Stimulated activated naive B cell treated with anti-CD40 and anti-IgM and Interleukin-4, amounts not matched to agents 10 μg/mL and 1 μg/mL and 100 μg/mL, for 72 hours (primary cell): ENCODE data around the gene FGFR1OP2.
A peak's percentile ranks its signal among the peaks of the same experiment; 100 is the strongest.

Experiments
- ATAC-seq, 2 donors: fragments of 150-1000 bp; cut with Tn5 transposase; replicated peaks; 2 replicates each; pipeline ENCODE4 v1.10.0; 2021; ENCODE audit warnings: moderate library complexity in 1 of 2
- DNase-seq: peaks from one replicate; pipeline ENCODE4 v3.0.0; 2021
- H3K27ac Mint-ChIP-seq: one replicate; pipeline ENCODE4 v1.8.0; 2022; ENCODE audit warnings: mild to moderate bottlenecking, mixed read lengths
- H3K27me3 Mint-ChIP-seq, 2 donors: one replicate each; pipeline ENCODE4 v1.8.0; 2022; ENCODE audit warnings: mixed read lengths in 2 of 2
- H3K36me3 Mint-ChIP-seq, 2 donors: one replicate each; pipeline ENCODE4 v1.8.0; 2022; ENCODE audit warnings: mixed read lengths in 2 of 2, mild to moderate bottlenecking in 1 of 2
- H3K4me1 Mint-ChIP-seq, 2 donors: one replicate each; pipeline ENCODE4 v1.8.0; 2022; ENCODE audit warnings: mixed read lengths in 2 of 2, mild to moderate bottlenecking in 1 of 2
- H3K4me3 Mint-ChIP-seq, 2 donors: one replicate each; pipeline ENCODE4 v1.8.0; 2022; ENCODE audit warnings: mild to moderate bottlenecking in 2 of 2, mixed read lengths in 2 of 2, moderate library complexity in 1 of 2
- H3K9me3 Mint-ChIP-seq, 2 donors: one replicate each; pipeline ENCODE4 v1.8.0; 2022; ENCODE audit warnings: mixed read lengths in 2 of 2, mild to moderate bottlenecking in 1 of 2

Gene FGFR1OP2

DNA sequence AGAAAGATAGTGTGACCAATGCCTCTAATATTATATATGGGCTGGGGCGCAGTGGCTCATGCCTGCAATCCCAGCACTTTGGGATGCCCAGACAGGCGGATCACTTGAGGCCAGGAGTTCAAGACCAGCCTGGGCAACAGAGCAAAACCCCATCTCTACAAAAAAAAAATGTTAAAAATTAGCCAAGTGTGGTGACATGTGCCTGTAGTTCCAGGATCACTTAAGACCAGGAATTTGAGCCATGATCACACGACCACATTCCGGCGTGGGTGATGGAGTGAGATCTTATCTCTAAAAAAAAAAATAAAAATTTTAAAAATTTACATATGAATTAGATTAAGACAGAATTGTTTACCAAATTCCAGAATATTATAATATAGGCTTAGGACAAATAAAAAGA, 63.9 kb downstream of the FGFR1OP2 start:
- Mint-ChIP-seq H3K4me3 (no peak overlapping the region), H3K9me3 (peaks cover 0 to 6% of the 10 kb centered on the region in 2 donors), H3K4me1 (peaks cover 34 to 44% of the 10 kb centered on the region in 2 donors), H3K27ac (no peak overlapping the region), H3K27me3 (no peaks in the 10 kb centered on the region), H3K36me3 (peaks cover 26 to 35% of the 10 kb centered on the region in 2 donors)
- DNase-seq (no peak), ATAC-seq (no peak)

- H3K27ac Mint-ChIP-seq = no peak overlapping the region
- H3K9me3 Mint-ChIP-seq = peaks cover 0 to under 1% of the 10 kb centered on the region in 2 donors
- DNase-seq (no peak), ATAC-seq (no peak)
- no peak overlapping the region for H3K4me3 Mint-ChIP-seq
- no peaks in the 10 kb centered on the region for H3K27me3 Mint-ChIP-seq
- peaks cover 29 to 42% of the 10 kb centered on the region in 2 donors for H3K4me1 Mint-ChIP-seq
- H3K36me3 Mint-ChIP-seq = peaks cover 17 to 26% of the 10 kb centered on the region in 2 donors
Measured at GRCh38 chr12:27003421-27004381, 65.4 kb downstream of the FGFR1OP2 start.

GRCh38 chr12:27005495-27005894, 67.2 kb downstream of the FGFR1OP2 start:
- Mint-ChIP-seq H3K27ac (no peak overlapping the region), H3K27me3 (no peaks in the 10 kb centered on the region), H3K9me3 (no peaks in the 10 kb centered on the region), H3K36me3 (peaks cover 10 to 22% of the 10 kb centered on the region in 2 donors), H3K4me3 (no peak overlapping the region), H3K4me1 (peaks cover 34 to 46% of the 10 kb centered on the region in 2 donors)
- DNase-seq (no peak), ATAC-seq (no peak)

DNA sequence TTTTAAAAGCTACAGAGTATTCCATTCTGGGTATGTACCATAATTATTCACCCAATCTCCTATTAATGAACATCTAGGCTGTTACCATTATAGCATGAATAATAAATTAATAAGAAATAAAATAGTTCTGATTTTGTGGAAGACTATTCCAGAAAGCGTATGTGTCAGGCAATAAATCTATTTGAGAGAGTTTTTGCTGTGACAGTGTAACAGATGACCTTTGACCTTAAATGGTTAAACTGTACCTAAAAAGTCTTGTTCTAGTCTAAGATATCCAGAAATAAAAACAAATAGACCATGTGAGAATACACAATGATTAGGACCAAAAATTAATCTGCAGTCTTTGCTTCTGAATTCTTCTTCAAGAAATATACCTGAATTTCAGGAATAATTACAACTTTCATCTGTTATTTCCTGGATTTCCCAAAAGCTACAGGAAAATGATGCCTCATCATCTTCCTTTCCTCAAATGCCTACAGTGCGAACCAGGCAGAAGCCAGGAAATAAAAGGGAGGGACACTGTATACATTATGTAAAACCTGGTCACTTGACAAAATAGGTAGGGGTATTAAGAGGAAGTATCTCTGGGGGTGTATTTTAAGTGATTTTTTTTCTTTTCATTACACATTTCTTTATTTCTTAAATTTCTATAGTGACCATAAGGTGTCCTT, 68.7 kb downstream of the FGFR1OP2 start:
- H3K36me3 Mint-ChIP-seq = peaks cover 5 to 21% of the 10 kb centered on the region in 2 donors
- ATAC-seq = no peak
- peaks cover 31 to 44% of the 10 kb centered on the region in 2 donors for H3K4me1 Mint-ChIP-seq
- no peaks in the 10 kb centered on the region for H3K27me3 Mint-ChIP-seq
- no peak overlapping the region for H3K27ac Mint-ChIP-seq
- no peaks in the 10 kb centered on the region for H3K9me3 Mint-ChIP-seq
- no peak for DNase-seq
- no peak overlapping the region for H3K4me3 Mint-ChIP-seq

GRCh38 chr12:27008081-27008480, 69.8 kb downstream of the FGFR1OP2 start:
- Mint-ChIP-seq H3K36me3 (peaks cover 3 to 19% of the 10 kb centered on the region in 2 donors), H3K27ac (no peak overlapping the region), H3K4me1 (peaks cover 30 to 49% of the 10 kb centered on the region in 2 donors), H3K27me3 (no peaks in the 10 kb centered on the region), H3K4me3 (no peak overlapping the region), H3K9me3 (no peaks in the 10 kb centered on the region)
- DNase-seq = no peak
- ATAC-seq = peak in 1 of 2 donors; percentile 44

- Mint-ChIP-seq H3K36me3 (peaks cover 3 to 15% of the 10 kb centered on the region in 2 donors), H3K4me1 (peaks cover 25 to 42% of the 10 kb centered on the region in 2 donors), H3K4me3 (no peak overlapping the region), H3K27me3 (no peaks in the 10 kb centered on the region), H3K27ac (no peak overlapping the region), H3K9me3 (no peaks in the 10 kb centered on the region)
- ATAC-seq (no peak), DNase-seq (no peak)
Measured at GRCh38 chr12:27009881-27010301, 71.6 kb downstream of the FGFR1OP2 start.

DNA sequence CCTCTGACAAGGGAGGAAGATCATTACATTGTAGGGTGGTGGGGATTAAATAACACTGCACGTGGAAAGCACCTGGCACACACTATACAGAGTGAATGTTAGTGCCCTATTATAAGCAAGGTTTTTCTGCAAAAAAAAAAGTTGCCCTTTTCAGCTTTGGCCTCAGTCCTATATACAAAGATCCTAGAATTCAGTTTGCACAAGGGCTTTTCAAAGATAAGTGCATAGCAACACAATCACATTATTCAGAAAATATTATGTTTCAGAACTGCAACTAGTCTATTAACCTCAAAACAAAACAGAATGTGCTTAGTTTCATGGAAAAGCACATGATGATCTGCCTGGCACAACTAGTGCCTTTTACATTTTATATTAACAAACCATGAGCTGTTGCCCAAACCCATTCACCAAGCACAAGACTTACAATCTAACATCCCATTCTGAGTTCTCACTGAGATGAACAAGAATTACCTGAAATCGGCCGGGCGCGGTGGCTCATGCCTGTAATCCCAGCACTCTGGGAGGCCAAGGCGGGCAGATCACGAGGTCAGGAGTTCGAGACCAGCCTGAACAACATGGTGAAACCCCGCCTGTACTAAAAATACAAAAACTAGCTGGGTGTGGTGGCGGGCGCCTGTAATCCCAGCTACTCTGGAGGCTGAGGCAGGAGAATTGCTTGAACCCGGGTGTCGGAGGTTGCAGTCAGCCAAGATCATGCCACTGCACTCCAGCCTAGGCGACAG, 74.1 kb downstream of the FGFR1OP2 start:
- ATAC-seq (no peak), DNase-seq (no peak)
- Mint-ChIP-seq H3K4me1 (peaks cover 28 to 51% of the 10 kb centered on the region in 2 donors), H3K4me3 (peak overlapping the region; percentile 25 to 95), H3K27ac (no peak overlapping the region), H3K36me3 (peaks cover 3 to 15% of the 10 kb centered on the region in 2 donors), H3K9me3 (no peaks in the 10 kb centered on the region), H3K27me3 (no peaks in the 10 kb centered on the region)

DNA sequence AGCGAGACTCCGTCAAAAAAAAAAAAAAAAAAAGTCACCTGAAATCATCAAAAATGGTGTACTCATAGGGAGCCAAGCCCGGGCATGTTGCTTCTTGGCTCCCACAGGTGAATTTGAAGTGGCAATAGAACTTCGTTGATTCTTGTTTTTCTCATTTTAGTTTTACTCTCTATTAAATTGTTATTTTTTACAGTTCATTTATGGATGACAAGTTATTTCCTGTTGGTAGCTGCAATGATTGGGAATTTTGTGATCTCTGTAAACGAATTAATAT, 74.6 kb downstream of the FGFR1OP2 start:
- DNase-seq (no peak), ATAC-seq (no peak)
- no peaks in the 10 kb centered on the region for H3K9me3 Mint-ChIP-seq
- H3K4me3 Mint-ChIP-seq = peak overlapping the region; percentile 93 to 95
- H3K27ac Mint-ChIP-seq = no peak overlapping the region
- H3K36me3 Mint-ChIP-seq = peaks cover 3 to 15% of the 10 kb centered on the region in 2 donors
- peaks cover 28 to 46% of the 10 kb centered on the region in 2 donors for H3K4me1 Mint-ChIP-seq
- H3K27me3 Mint-ChIP-seq = no peaks in the 10 kb centered on the region

GRCh38 chr12:27013611-27014084, 75.4 kb downstream of the FGFR1OP2 start:
- Mint-ChIP-seq H3K27me3 (no peaks in the 10 kb centered on the region), H3K4me1 (peaks cover 22 to 39% of the 10 kb centered on the region in 2 donors), H3K27ac (peak overlapping the region; percentile 94), H3K4me3 (peak overlapping the region; percentile 93 to 95), H3K36me3 (peaks cover 0 to 11% of the 10 kb centered on the region in 2 donors), H3K9me3 (no peaks in the 10 kb centered on the region)
- DNase-seq (no peak), ATAC-seq (peak; percentile 13 to 24)

DNA sequence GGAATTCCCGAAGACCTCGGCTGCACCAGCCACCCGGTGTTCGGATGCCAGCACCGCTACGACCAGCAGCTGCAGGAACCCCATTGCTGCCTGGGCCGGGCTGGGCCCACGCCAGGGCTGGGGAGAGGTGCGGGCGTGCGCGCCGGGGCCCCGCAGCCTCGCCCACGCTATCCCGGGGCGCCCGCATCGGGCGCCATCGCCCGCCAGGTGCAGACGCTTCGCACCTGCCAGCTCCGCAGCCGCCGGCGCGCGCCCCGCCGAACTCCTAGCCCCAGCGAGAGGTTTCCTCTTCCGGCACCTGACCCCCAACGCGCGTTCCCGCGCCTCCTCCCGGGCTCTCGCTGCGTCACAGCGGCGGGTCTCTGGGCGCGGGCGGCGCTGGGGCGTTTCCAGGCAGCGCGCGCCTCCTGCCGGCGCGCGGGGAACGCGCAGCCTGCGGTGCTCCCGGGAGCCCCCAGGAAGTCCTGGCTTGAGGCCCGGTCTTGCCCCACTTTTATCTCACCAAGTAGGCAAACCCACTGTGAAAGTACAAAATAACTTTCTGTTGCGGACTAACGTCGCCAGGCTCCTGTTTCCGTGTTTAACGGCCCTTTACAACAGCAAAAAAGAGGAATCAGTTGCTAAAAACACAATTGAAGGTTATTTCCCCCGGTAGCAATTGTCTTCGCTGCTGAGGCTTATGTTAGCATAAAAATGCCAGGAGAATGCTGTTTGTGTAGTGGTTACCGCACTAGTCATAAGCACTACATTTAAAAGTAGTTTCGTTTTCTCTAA, 76.0 kb downstream of the FGFR1OP2 start, which contains the start of gene TM7SF3:
Gene TM7SF3 (minus strand): TSS at position 300 of the 774 bp plus-strand sequence. CDS start 216 bp downstream, at position 84.
- peaks cover 0 to 11% of the 10 kb centered on the region in 2 donors for H3K36me3 Mint-ChIP-seq
- no peaks in the 10 kb centered on the region for H3K9me3 Mint-ChIP-seq
- H3K4me3 Mint-ChIP-seq = peak within 1 kb of the TSS; percentile 93 to 95
- ATAC-seq (peak; percentile 82 to 92), DNase-seq (peak; percentile 93)
- peaks cover 21 to 39% of the 10 kb centered on the region in 2 donors for H3K4me1 Mint-ChIP-seq
- H3K27me3 Mint-ChIP-seq = no peaks in the 10 kb centered on the region
- H3K27ac Mint-ChIP-seq = peak within 1 kb of the TSS; percentile 94

DNA sequence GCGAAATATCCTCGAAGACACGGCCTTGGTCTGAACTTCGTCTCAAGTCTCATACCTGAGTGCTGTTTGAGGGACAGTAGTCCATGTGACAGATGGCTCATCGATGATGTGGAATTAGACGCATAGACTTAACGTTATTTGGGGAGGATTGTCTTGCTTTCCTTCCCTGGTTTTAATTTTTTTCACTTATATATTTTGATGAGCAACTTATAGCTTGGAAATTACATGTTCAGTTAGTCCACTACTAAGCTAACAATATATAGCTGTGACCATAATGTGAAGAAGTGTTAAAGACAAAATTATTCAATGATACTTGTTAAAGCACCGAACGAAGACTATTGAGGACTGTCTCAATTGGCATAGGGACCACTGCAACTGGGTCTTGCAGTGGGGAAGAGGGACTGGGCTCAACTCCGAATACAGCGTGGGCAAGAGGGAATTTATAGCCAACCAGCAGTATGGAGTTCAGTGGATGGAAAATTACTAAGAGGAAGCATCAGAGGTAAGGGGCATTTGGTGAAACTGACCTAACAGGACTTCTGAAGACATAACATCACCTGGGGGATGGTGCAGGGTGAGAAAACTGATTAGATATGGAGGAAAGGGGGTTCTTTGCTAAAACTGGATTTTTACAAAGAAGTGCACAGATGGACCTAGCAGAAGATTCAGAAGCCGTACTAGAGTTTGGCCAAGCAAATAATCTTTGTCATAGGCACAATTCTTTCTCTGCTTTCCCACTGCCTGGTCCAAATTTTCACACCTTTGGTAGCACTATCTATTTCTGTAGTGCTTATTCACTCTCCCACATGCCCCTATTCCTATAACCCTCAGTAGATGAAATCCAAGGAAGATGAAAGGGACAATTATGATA, 76.8 kb downstream of the FGFR1OP2 start:
- no peaks in the 10 kb centered on the region for H3K9me3 Mint-ChIP-seq

GRCh38 chr12:27015730-27016076, 77.4 kb downstream of the FGFR1OP2 start:
- Mint-ChIP-seq H3K27me3 (no peaks in the 10 kb centered on the region), H3K36me3 (peaks cover 0 to 4% of the 10 kb centered on the region in 2 donors), H3K4me3 (peak overlapping the region in 1 of 2 donors; percentile 93), H3K4me1 (peaks cover 15 to 30% of the 10 kb centered on the region in 2 donors), H3K27ac (peak overlapping the region; percentile 94), H3K9me3 (no peaks in the 10 kb centered on the region)
- no peak for ATAC-seq
- no peak for DNase-seq

More for the DNA sequence above, 76.8 kb downstream of the FGFR1OP2 start:
- peak overlapping the region; percentile 93 to 95 for H3K4me3 Mint-ChIP-seq
- peaks cover 19 to 34% of the 10 kb centered on the region in 2 donors for H3K4me1 Mint-ChIP-seq
- DNase-seq (no peak), ATAC-seq (peak in 1 of 2 donors; percentile 8)
- H3K27me3 Mint-ChIP-seq = no peaks in the 10 kb centered on the region
- peaks cover 0 to 9% of the 10 kb centered on the region in 2 donors for H3K36me3 Mint-ChIP-seq
- peak overlapping the region; percentile 94 for H3K27ac Mint-ChIP-seq
